Esophagus squamous epithelium (tissue), 4 donors: ENCODE results near the gene IGSF6.

Experiments
- POLR2A ChIP-seq, 4 donors: fragments of 450-650 bp; IDR thresholded peaks; one replicate each; pipeline ENCODE4 v1.6.1; 2017; ENCODE audit warnings: antibody characterized with exemption in 4 of 4, mild to moderate bottlenecking in 4 of 4, moderate library complexity in 3 of 4
- TF ChIP-seq, protein P1 (sequence below), 6 experiments: fragments of 450-650 bp in 4 of 6; fragments of 200-600 bp in 2 of 6; sonication (generic) in 2 of 6; IDR thresholded peaks; one replicate each; pipeline ENCODE4 v1.5.1; 2016 to 2019; ENCODE audit warnings: antibody characterized with exemption in 6 of 6, mild to moderate bottlenecking in 4 of 6, moderate library complexity in 4 of 6

DNA sequence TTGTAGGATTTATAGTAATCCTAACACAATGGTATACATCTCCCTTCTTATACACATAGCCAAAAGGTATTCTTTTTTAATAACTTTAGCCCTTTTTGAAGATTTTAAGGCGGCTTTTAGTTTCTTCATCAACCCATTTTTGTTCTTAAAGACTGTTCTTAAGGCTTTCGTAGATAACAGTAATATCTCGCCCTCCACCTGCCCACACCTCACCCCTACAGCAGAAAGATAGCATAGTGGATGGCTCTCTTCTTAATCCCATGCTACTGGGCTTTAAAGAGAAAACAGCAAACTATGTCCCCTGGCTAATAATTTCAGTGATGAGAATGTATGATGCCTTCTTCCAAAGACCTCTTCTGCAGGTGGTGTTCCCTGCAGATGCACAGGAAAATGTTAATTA, 8.6 kb downstream of the IGSF6 start:
- TF ChIP-seq, protein P1, sequence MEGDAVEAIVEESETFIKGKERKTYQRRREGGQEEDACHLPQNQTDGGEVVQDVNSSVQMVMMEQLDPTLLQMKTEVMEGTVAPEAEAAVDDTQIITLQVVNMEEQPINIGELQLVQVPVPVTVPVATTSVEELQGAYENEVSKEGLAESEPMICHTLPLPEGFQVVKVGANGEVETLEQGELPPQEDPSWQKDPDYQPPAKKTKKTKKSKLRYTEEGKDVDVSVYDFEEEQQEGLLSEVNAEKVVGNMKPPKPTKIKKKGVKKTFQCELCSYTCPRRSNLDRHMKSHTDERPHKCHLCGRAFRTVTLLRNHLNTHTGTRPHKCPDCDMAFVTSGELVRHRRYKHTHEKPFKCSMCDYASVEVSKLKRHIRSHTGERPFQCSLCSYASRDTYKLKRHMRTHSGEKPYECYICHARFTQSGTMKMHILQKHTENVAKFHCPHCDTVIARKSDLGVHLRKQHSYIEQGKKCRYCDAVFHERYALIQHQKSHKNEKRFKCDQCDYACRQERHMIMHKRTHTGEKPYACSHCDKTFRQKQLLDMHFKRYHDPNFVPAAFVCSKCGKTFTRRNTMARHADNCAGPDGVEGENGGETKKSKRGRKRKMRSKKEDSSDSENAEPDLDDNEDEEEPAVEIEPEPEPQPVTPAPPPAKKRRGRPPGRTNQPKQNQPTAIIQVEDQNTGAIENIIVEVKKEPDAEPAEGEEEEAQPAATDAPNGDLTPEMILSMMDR (IDR thresholded peaks at IDR 0.05): no peak
- no peak for TF ChIP-seq POLR2A (IDR thresholded peaks at IDR 0.05)
